ENCODE measurements around the gene UHRF1.

DNA sequence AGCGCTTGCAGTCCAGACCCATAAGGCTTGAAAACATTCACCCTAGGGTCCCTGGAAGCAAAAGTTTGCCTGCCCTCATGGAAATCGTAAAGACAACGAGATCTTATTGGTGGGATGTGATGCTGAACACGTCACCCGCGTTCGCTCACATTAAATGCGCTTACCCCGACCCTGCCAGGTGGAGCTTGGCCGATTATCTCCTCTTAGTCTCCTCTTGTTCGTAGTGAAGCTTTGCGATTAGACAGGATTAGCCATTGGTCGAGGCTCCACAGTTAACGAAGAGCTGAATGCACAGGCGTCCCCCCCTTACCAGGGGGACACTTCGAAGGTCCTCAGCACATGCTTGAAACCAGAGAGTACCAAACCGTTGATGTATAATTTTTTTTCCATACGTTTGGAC, 43.6 kb downstream of the UHRF1 start:
- TF ChIP-seq POLR2AphosphoS5 (IDR thresholded peaks at IDR 0.05; ENCODE audit: low read depth, low read length): no peak
- no peak for TF ChIP-seq POLR2A (IDR thresholded peaks at IDR 0.05; ENCODE audit: low read depth, low read length)
- no peak for TF ChIP-seq TAF1 (IDR thresholded peaks at IDR 0.05; ENCODE audit: borderline replicate concordance, low read depth, low read length)
